HepG2 (cell line): ENCODE data around the gene FOCAD. TPM values are rescaled to one million over a fixed set of nuclear protein-coding genes. Genes with fewer than 3 reads are reported as not detected.

Source experiments
- AGO2 ChIP-seq: fragments of 200-400 bp; formaldehyde crosslinking; optimal IDR thresholded peaks from 2 replicates; pipeline ENCODE3; 2017; ENCODE audit warnings: mild to moderate bottlenecking, low read depth, low read length, moderate library complexity
- CEBPG ChIP-seq: IDR thresholded peaks from 2 replicates; pipeline ENCODE4 v1.6.1; 2016
- CENPT ChIP-seq: sonication (generic); formaldehyde crosslinking; IDR thresholded peaks from 2 replicates; pipeline ENCODE4 v1.8.0; 2022; ENCODE audit warnings: low read depth, mild to moderate bottlenecking, moderate library complexity, missing genetic modification reagents
- FOXM1 ChIP-seq: sonication (generic); formaldehyde crosslinking; IDR thresholded peaks from 2 replicates; pipeline ENCODE4 v1.5.0; 2020; ENCODE audit warnings: missing genetic modification reagents
- GLI4 ChIP-seq: sonication (generic); formaldehyde crosslinking; IDR thresholded peaks from 2 replicates; pipeline ENCODE4 v1.5.1; 2020; ENCODE audit warnings: missing genetic modification reagents, mild to moderate bottlenecking, moderate library complexity, borderline replicate concordance
- KLF6 ChIP-seq: IDR thresholded peaks from 2 replicates; pipeline ENCODE4 v1.8.0; 2016; ENCODE audit warnings: missing biosample characterization, missing genetic modification reagents
- MZF1 ChIP-seq: sonication (generic); formaldehyde crosslinking; IDR thresholded peaks from 2 replicates; pipeline ENCODE4 v1.8.1; 2023; ENCODE audit warnings: mild to moderate bottlenecking, missing genetic modification reagents, borderline replicate concordance
- NFYC ChIP-seq: IDR thresholded peaks from 2 replicates; pipeline ENCODE4 v1.6.1; 2016; ENCODE audit warnings: missing genetic modification reagents, missing compliant biosample characterization
- PHF20 ChIP-seq: sonication (generic); formaldehyde crosslinking; IDR thresholded peaks from 2 replicates; pipeline ENCODE4 v1.5.0; 2020; ENCODE audit warnings: mild to moderate bottlenecking, missing genetic modification reagents
- PRDM4 ChIP-seq: sonication (generic); formaldehyde crosslinking; IDR thresholded peaks from 2 replicates; pipeline ENCODE4 v1.9.0; 2021; ENCODE audit warnings: missing genetic modification reagents, borderline replicate concordance
- REL ChIP-seq: sonication (generic); formaldehyde crosslinking; conservative IDR thresholded peaks from 2 replicates; pipeline ENCODE4 v1.8.0; 2022; ENCODE audit warnings: mild to moderate bottlenecking, missing genetic modification reagents, moderate library complexity
- TAF1 ChIP-seq: sonication (generic); formaldehyde crosslinking; IDR thresholded peaks from 2 replicates; pipeline ENCODE4 v1.4.0; 2020; ENCODE audit warnings: missing genetic modification reagents
- TEAD2 ChIP-seq: sonication (generic); formaldehyde crosslinking; IDR thresholded peaks from 2 replicates; pipeline ENCODE4 v1.9.0; 2021; ENCODE audit warnings: missing genetic modification reagents
- ZBTB2 ChIP-seq: sonication (generic); formaldehyde crosslinking; IDR thresholded peaks from 2 replicates; pipeline ENCODE4 v1.8.0; 2022; ENCODE audit warnings: low read depth, missing genetic modification reagents
- ZBTB38 ChIP-seq: sonication (generic); formaldehyde crosslinking; IDR thresholded peaks from 2 replicates; pipeline ENCODE4 v1.5.1; 2020; ENCODE audit warnings: mild to moderate bottlenecking, missing genetic modification reagents
- ZBTB42 ChIP-seq: sonication (generic); formaldehyde crosslinking; IDR thresholded peaks from 2 replicates; pipeline ENCODE4 v1.5.0; 2020; ENCODE audit warnings: mild to moderate bottlenecking, missing genetic modification reagents
- ZBTB43 ChIP-seq: sonication (generic); formaldehyde crosslinking; conservative IDR thresholded peaks from 2 replicates; pipeline ENCODE4 v1.4.0; 2020; ENCODE audit warnings: missing genetic modification reagents
- ZFP90 ChIP-seq: sonication (generic); formaldehyde crosslinking; IDR thresholded peaks from 2 replicates; pipeline ENCODE4 v1.8.0; 2022; ENCODE audit warnings: missing genetic modification reagents, mild to moderate bottlenecking, inconsistent platforms, borderline replicate concordance
- ZFY ChIP-seq: sonication (generic); formaldehyde crosslinking; IDR thresholded peaks from 2 replicates; pipeline ENCODE4 v1.4.0; 2020; ENCODE audit warnings: missing genetic modification reagents
- ZNF124 ChIP-seq: sonication (generic); formaldehyde crosslinking; IDR thresholded peaks from 2 replicates; pipeline ENCODE4 v1.4.0; 2020; ENCODE audit warnings: missing genetic modification reagents
- ZNF281 ChIP-seq: sonication (generic); formaldehyde crosslinking; IDR thresholded peaks from 2 replicates; pipeline ENCODE4 v1.4.0; 2020; ENCODE audit warnings: missing genetic modification reagents, borderline replicate concordance
- ZNF776 ChIP-seq: sonication (generic); formaldehyde crosslinking; IDR thresholded peaks from 2 replicates; pipeline ENCODE4 v1.4.0; 2020; ENCODE audit warnings: mild to moderate bottlenecking, missing genetic modification reagents
- ZNF784 ChIP-seq: sonication (generic); formaldehyde crosslinking; IDR thresholded peaks from 2 replicates; pipeline ENCODE4 v1.5.1; 2020; ENCODE audit warnings: missing genetic modification reagents, mild to moderate bottlenecking, borderline replicate concordance
- polyA plus RNA-seq, 8 experiments: library from polyadenylated mRNA; depleted of rRNA in 3 of 8; stranded (reverse) in 7 of 8; unstranded in 1 of 8; fragments of >200 nt; fragmentation: Illumina TruSeq in 4 of 8; extraction: Trizol in 4 of 8; gene quantifications; 2 replicates each; pipeline versions ENCODE4 v1.2.1 to v1.2.3, GENCODE V29; 2011 to 2016; ENCODE audit warnings: low read depth in 4 of 8, missing spikeins in 1 of 8, mixed read lengths in 1 of 8; ENCODE audit not compliant: insufficient read depth in 1 of 8
- total RNA-seq, 5 experiments: library from RNA; depleted of rRNA; stranded (reverse); fragments of >200 nt; fragmentation: Illumina TruSeq; extraction: Trizol; gene quantifications; 2 replicates each; pipeline ENCODE4 v1.2.3, GENCODE V29; 2016; ENCODE audit warnings: low read depth in 1 of 5

Gene FOCAD
- total and polyA plus RNA-seq, 2 of the 13 experiments (the other 11 are each of a cell fraction or from before 2014, with no cell fraction given), result 18.0 to 31.1 TPM

- 0 out of 2 replicates have a peak, but pooled peaks have one; percentile 11 for TF ChIP-seq TAF1
- TF ChIP-seq KLF6 (CRISPR knock-in tag), result no peak
- TF ChIP-seq GLI4 (CRISPR knock-in tag), result no peak
- TF ChIP-seq MZF1 (CRISPR knock-in tag), result no peak
- peak; percentile 69; the same call in 1 of the 2 replicates for TF ChIP-seq ZBTB43 (CRISPR knock-in tag)
- no peak for TF ChIP-seq ZBTB42 (CRISPR knock-in tag)
- TF ChIP-seq FOXM1 (CRISPR knock-in tag), result no peak
- TF ChIP-seq CENPT (CRISPR knock-in tag), result no peak
- no peak for TF ChIP-seq ZNF784 (CRISPR knock-in tag)
- TF ChIP-seq ZNF281 (CRISPR knock-in tag), result no peak
- no peak for TF ChIP-seq PRDM4 (CRISPR knock-in tag)
- TF ChIP-seq AGO2, result no peak
- peak; percentile 62 for TF ChIP-seq CEBPG (CRISPR knock-in tag)
- no peak for TF ChIP-seq ZNF776 (CRISPR knock-in tag)
- TF ChIP-seq ZBTB2 (CRISPR knock-in tag), result no peak
- TF ChIP-seq ZFP90 (CRISPR knock-in tag), result no peak
- TF ChIP-seq PHF20 (CRISPR knock-in tag), result no peak
- TF ChIP-seq ZFY (CRISPR knock-in tag), result peak; percentile 61
- TF ChIP-seq ZBTB38 (CRISPR knock-in tag), result no peak
- no peak for TF ChIP-seq REL (CRISPR knock-in tag)
- TF ChIP-seq TEAD2 (CRISPR knock-in tag), result no peak
- TF ChIP-seq NFYC (CRISPR knock-in tag), result no peak
- TF ChIP-seq ZNF124, result peak; percentile 52; the same call in 1 of the 2 replicates
Observed at GRCh38 chr9:20692554-20692953, 8.5 kb downstream of the FOCAD start (continued).
